Progenitor cell of endocrine pancreas (in vitro differentiated cells): Measurements from ENCODE around the gene GPR63. TPM values are rescaled to one million over a fixed set of nuclear protein-coding genes. Genes with fewer than 3 reads are reported as not detected.

Experiments used
- DNase-seq: peaks from one replicate; pipeline ENCODE4 v3.0.0; 2021; ENCODE audit warnings: low spot score; ENCODE audit not compliant: unreplicated experiment
- H3K27ac Mint-ChIP-seq: 2 replicates; pipeline ENCODE4 v1.8.0; 2021; ENCODE audit warnings: mild to moderate bottlenecking, moderate library complexity, mixed read lengths
- H3K27me3 Mint-ChIP-seq: 2 replicates; pipeline ENCODE4 v1.8.0; 2021; ENCODE audit warnings: mixed read lengths
- H3K36me3 Mint-ChIP-seq: 2 replicates; pipeline ENCODE4 v1.8.0; 2022; ENCODE audit warnings: mixed read lengths; ENCODE audit not compliant: insufficient read depth
- H3K4me1 Mint-ChIP-seq: 2 replicates; pipeline ENCODE4 v1.8.0; 2021; ENCODE audit warnings: low read depth, mixed read lengths
- H3K4me3 Mint-ChIP-seq: 2 replicates; pipeline ENCODE4 v1.8.0; 2021; ENCODE audit warnings: low read depth, mild to moderate bottlenecking, moderate library complexity, mixed read lengths
- H3K9me3 Mint-ChIP-seq: 2 replicates; pipeline ENCODE4 v1.8.0; 2021; ENCODE audit warnings: low read depth, mixed read lengths
- total RNA-seq: library from RNA; stranded (reverse); gene quantifications from 2 replicates; pipeline ENCODE4 v1.2.1, GENCODE V29; 2021
- TF ChIP-seq, protein P1 (sequence below): fragments of 200-600 bp; sonication (generic); IDR thresholded peaks from one replicate; pipeline ENCODE4 v1.5.0; 2021; ENCODE audit warnings: antibody characterized with exemption, mild to moderate bottlenecking; ENCODE audit not compliant: unreplicated experiment

The GPR63 gene
- total RNA-seq, 1 donor from 2014 or later = 3.0 TPM

DNA sequence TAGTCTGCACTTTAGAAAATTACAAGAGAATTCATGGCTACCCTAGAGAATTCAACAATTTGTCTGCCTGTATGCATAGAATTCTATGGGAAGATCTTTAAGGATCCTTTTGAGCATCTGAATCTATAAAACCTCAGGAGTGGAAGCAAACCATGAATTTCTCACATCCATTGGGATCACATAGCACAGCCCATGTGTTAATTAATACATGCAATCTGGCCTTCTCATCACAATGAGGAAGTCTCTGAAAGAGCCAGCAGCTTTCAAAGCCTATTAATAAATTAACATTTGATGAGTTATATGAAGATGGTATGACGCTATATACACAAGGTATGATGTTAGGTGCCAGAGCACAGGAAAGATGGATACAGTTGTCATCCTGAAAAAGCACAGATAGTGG is 35.7 kb upstream of the GPR63 start:
- Mint-ChIP-seq H3K27ac (no peak overlapping the region), H3K4me3 (no peak overlapping the region), H3K36me3 (no peaks in the 10 kb centered on the region), H3K4me1 (no peaks in the 10 kb centered on the region), H3K27me3 (peaks cover 19% of the 10 kb centered on the region), H3K9me3 (no peaks in the 10 kb centered on the region)
- no peak for DNase-seq
- TF ChIP-seq, protein P1, sequence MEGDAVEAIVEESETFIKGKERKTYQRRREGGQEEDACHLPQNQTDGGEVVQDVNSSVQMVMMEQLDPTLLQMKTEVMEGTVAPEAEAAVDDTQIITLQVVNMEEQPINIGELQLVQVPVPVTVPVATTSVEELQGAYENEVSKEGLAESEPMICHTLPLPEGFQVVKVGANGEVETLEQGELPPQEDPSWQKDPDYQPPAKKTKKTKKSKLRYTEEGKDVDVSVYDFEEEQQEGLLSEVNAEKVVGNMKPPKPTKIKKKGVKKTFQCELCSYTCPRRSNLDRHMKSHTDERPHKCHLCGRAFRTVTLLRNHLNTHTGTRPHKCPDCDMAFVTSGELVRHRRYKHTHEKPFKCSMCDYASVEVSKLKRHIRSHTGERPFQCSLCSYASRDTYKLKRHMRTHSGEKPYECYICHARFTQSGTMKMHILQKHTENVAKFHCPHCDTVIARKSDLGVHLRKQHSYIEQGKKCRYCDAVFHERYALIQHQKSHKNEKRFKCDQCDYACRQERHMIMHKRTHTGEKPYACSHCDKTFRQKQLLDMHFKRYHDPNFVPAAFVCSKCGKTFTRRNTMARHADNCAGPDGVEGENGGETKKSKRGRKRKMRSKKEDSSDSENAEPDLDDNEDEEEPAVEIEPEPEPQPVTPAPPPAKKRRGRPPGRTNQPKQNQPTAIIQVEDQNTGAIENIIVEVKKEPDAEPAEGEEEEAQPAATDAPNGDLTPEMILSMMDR = no peak

DNA sequence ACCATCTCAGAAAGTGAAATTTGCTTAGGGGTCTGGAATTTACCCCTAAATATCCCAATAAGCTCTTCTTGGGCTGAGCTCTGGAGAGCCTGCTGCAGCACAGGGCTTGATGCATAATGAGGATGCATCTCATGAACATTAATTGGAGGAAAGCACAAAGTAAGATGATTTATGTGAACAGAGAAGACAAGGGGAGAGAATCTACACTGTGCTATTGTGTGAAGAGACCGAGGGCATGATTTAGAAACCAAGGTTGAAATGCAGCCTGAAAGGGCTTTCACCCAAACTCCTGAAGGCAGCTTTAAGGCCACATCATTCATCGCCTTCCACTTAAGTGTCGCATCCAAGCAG is 27.8 kb upstream of the GPR63 start:
- DNase-seq = no peak
- no peaks in the 10 kb centered on the region for H3K9me3 Mint-ChIP-seq
- no peaks in the 10 kb centered on the region for H3K36me3 Mint-ChIP-seq
- TF ChIP-seq, protein P1 = no peak
- H3K4me1 Mint-ChIP-seq = no peaks in the 10 kb centered on the region
- no peak overlapping the region for H3K4me3 Mint-ChIP-seq
- H3K27me3 Mint-ChIP-seq = peaks cover 26% of the 10 kb centered on the region
- H3K27ac Mint-ChIP-seq = no peak overlapping the region

- Mint-ChIP-seq H3K36me3 (no peaks in the 10 kb centered on the region), H3K4me1 (no peaks in the 10 kb centered on the region), H3K27ac (no peak overlapping the region), H3K27me3 (peaks cover 28% of the 10 kb centered on the region), H3K9me3 (no peaks in the 10 kb centered on the region), H3K4me3 (no peak overlapping the region)
- TF ChIP-seq, protein P1 = no peak
- DNase-seq = no peak
Measured at GRCh38 chr6:96864216-96865054, 27.2 kb upstream of the GPR63 start.

DNA sequence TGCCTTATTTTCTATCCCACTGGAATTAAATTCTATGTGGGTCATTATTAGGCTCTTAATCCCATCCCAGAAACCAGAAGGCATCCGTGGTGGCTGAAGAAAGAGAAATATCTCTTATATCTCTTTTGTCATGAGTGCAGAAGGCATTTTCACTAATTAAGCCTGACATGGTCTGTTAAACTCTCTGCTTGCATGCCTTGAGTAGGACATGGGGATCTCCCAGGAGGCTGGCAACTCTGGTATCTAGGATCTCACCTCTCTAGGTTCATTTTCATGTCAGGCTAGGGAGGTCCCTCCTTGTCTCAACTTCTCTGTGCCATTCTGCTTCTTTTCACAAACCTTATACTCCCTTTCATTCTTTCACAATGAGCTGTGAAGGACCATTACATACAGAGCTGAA is 25.3 kb upstream of the GPR63 start:
- TF ChIP-seq, protein P1 = no peak
- H3K4me3 Mint-ChIP-seq = no peak overlapping the region
- no peaks in the 10 kb centered on the region for H3K9me3 Mint-ChIP-seq
- no peaks in the 10 kb centered on the region for H3K4me1 Mint-ChIP-seq
- peaks cover 34% of the 10 kb centered on the region for H3K27me3 Mint-ChIP-seq
- no peaks in the 10 kb centered on the region for H3K36me3 Mint-ChIP-seq
- no peak for DNase-seq
- no peak overlapping the region for H3K27ac Mint-ChIP-seq

DNA sequence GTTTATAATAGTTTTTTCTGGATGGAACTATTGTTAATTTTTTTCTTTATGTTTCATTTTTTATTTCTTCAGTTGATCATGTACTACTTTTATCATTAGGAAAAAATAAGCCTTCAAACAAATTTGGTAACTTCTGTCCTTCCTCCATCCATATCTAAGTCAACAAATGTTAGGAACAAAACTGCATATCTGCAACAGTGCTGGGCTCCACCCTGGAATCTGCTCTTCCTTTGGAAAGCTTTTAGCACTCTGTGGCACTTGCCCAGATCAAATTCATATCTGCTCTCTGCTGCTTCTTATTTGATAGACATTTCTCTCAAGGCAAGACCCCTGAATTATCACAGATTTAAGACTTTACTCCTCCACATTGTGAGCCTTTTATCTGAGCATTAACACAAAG is 24.3 kb upstream of the GPR63 start:
- H3K36me3 Mint-ChIP-seq = no peaks in the 10 kb centered on the region
- no peak for DNase-seq
- no peaks in the 10 kb centered on the region for H3K9me3 Mint-ChIP-seq
- peaks cover 35% of the 10 kb centered on the region for H3K27me3 Mint-ChIP-seq
- H3K4me3 Mint-ChIP-seq = no peak overlapping the region
- TF ChIP-seq, protein P1 = no peak
- no peaks in the 10 kb centered on the region for H3K4me1 Mint-ChIP-seq
- no peak overlapping the region for H3K27ac Mint-ChIP-seq
